Lung (tissue), 12 donors: ENCODE measurements around the gene MED31. TPM values are rescaled to one million over a fixed set of nuclear protein-coding genes. Genes with fewer than 3 reads are reported as not detected.

Experiments used
- ATAC-seq: fragments of 200-7000 bp; cut with Tn5 transposase; one replicate; pipeline ENCODE4 v1.9.1; 2020; ENCODE audit warnings: moderate number of reproducible peaks; ENCODE audit not compliant: insufficient read depth, low FRiP score
- DNase-seq, 3 donors: peaks; one replicate each; pipeline ENCODE4 v3.0.0-alpha.2; 2013 to 2017
- H3K27ac ChIP-seq, 2 donors: one replicate each; pipeline ENCODE4 v1.5.1; 2013; ENCODE audit warnings: mild to moderate bottlenecking in 2 of 2, moderate library complexity in 2 of 2, control low read depth in 1 of 2, inconsistent platforms in 1 of 2, low read depth in 1 of 2, low read length in 1 of 2
- H3K27me3 ChIP-seq, 3 donors: one replicate each; pipeline ENCODE4 v1.5.1; 2013; ENCODE audit warnings: low read length in 2 of 3; ENCODE audit not compliant: control insufficient read depth in 3 of 3, insufficient read depth in 3 of 3
- H3K36me3 ChIP-seq, 4 donors: one replicate each; pipeline ENCODE4 v1.5.1; 2013; ENCODE audit warnings: low read length in 4 of 4, mild to moderate bottlenecking in 1 of 4, moderate library complexity in 1 of 4; ENCODE audit not compliant: control insufficient read depth in 4 of 4, insufficient read depth in 4 of 4
- H3K4me1 ChIP-seq, 5 donors: one replicate each; pipeline ENCODE4 v1.5.1; 2013; ENCODE audit warnings: low read length in 5 of 5, mild to moderate bottlenecking in 2 of 5, moderate library complexity in 1 of 5; ENCODE audit not compliant: control insufficient read depth in 5 of 5, insufficient read depth in 5 of 5
- H3K4me3 ChIP-seq: one replicate; pipeline ENCODE4 v1.5.1; 2013; ENCODE audit warnings: mild to moderate bottlenecking, control low read depth, moderate library complexity
- H3K9ac ChIP-seq, 2 donors: one replicate each; pipeline ENCODE4 v1.5.1; 2013; ENCODE audit warnings: low read length in 2 of 2, control low read depth in 1 of 2; ENCODE audit not compliant: insufficient read depth in 1 of 2
- H3K9me3 ChIP-seq, 4 donors: one replicate each; pipeline ENCODE4 v1.5.1; 2013; ENCODE audit warnings: low read length in 3 of 4, mild to moderate bottlenecking in 1 of 4, moderate library complexity in 1 of 4; ENCODE audit not compliant: control insufficient read depth in 4 of 4, insufficient read depth in 3 of 4
- CTCF ChIP-seq: IDR thresholded peaks from 2 replicates; pipeline ENCODE4 v1.5.1; 2012; ENCODE audit warnings: mild to moderate bottlenecking; ENCODE audit errors: control extremely low read depth, extremely low read depth
- WGBS, 2 donors: extraction: QIAGEN DNeasy Blood & Tissue Kit; methylation state at CpG; one replicate each; pipeline ENCODE4 v1.1.7; 2013; 5-methylcytosine and 5-hydroxymethylcytosine counted together
- polyA plus RNA-seq, 2 donors: library from polyadenylated mRNA; stranded (reverse); fragments of 200-250 nt; gene quantifications; one replicate each; pipeline ENCODE4 v1.2.1, GENCODE V29; 2013
- total RNA-seq, 2 donors: library from RNA; depleted of rRNA in 1 of 2; stranded (reverse); fragments of >200 nt in 1 of 2; gene quantifications; one replicate each; pipeline ENCODE4 v1.2.1, GENCODE V29; 2014 to 2021
- donor health status: control.
- donor health status: control.
- donor health status: Bipolar disorder and iron deficiency.
- donor health status: healthy.
- donor health status: DM: yes; HTN: yes; CAD: no.

MED31 gene
- total and polyA plus RNA-seq, 4 donors = 16.6 to 27.7 (median 19.2) TPM

- H3K27me3 ChIP-seq = peaks cover 0 to 3% (median 0%) of the 10 kb centered on the region in 3 donors
- H3K4me3 ChIP-seq = no peak overlapping the region
- no peaks in the 10 kb centered on the region for H3K36me3 ChIP-seq
- H3K9ac ChIP-seq = no peak overlapping the region
- no peak for ATAC-seq
- H3K4me1 ChIP-seq = no peaks in the 10 kb centered on the region
- H3K27ac ChIP-seq = no peak overlapping the region
- H3K9me3 ChIP-seq = no peaks in the 10 kb centered on the region
- TF ChIP-seq CTCF = no peak
- WGBS, 2 donors = 63 to 81% methylated on average over 3 of the region's 3 CpGs
- no peak for DNase-seq
Measured at GRCh38 chr17:6683081-6683684, 31.8 kb upstream of the MED31 start.

GRCh38 chr17:6682339-6682738 is 30.9 kb upstream of the MED31 start:
- Histone ChIP-seq H3K27me3 (peaks cover 0 to 3% (median 0%) of the 10 kb centered on the region in 3 donors), H3K36me3 (no peaks in the 10 kb centered on the region), H3K9me3 (no peaks in the 10 kb centered on the region), H3K4me3 (no peak overlapping the region), H3K27ac (no peak overlapping the region), H3K4me1 (no peaks in the 10 kb centered on the region), H3K9ac (no peak overlapping the region)
- no peak for ATAC-seq
- 88 to 95% methylated on average over 4 of the region's 4 CpGs for WGBS, 2 donors
- DNase-seq = no peak
- TF ChIP-seq CTCF = no peak

- H3K27me3 ChIP-seq = no peaks in the 10 kb centered on the region
- no peaks in the 10 kb centered on the region for H3K9me3 ChIP-seq
- H3K4me1 ChIP-seq = no peaks in the 10 kb centered on the region
- TF ChIP-seq CTCF = no peak
- no peak overlapping the region for H3K9ac ChIP-seq
- no peak for DNase-seq
- H3K27ac ChIP-seq = no peak overlapping the region
- H3K4me3 ChIP-seq = no peak overlapping the region
- H3K36me3 ChIP-seq = no peaks in the 10 kb centered on the region
- no peak for ATAC-seq
- WGBS, 2 donors = 76 to 89% methylated on average over 5 of the region's 5 CpGs
Measured at GRCh38 chr17:6681671-6682070, 30.3 kb upstream of the MED31 start.

GRCh38 chr17:6681176-6681575 is 29.8 kb upstream of the MED31 start:
- no peaks in the 10 kb centered on the region for H3K9me3 ChIP-seq
- ATAC-seq = no peak
- DNase-seq = no peak
- no peak overlapping the region for H3K4me3 ChIP-seq
- no peak overlapping the region for H3K9ac ChIP-seq
- no peak for TF ChIP-seq CTCF
- WGBS, 2 donors = 67 to 86% methylated on average over 4 of the region's 4 CpGs
- H3K36me3 ChIP-seq = no peaks in the 10 kb centered on the region
- no peaks in the 10 kb centered on the region for H3K27me3 ChIP-seq
- no peaks in the 10 kb centered on the region for H3K4me1 ChIP-seq
- H3K27ac ChIP-seq = no peak overlapping the region
